IMR-90 (cell line): ENCODE results near the gene SIN3B. TPM values are rescaled to one million over a fixed set of nuclear protein-coding genes. Genes with fewer than 3 reads are reported as not detected.

ENCODE experiments used
- ATAC-seq: fragments of 200-7000 bp; cut with Tn5 transposase; 2 replicates; pipeline ENCODE4 v1.9.1; 2020; ENCODE audit warnings: low read depth, mild to moderate bottlenecking, moderate library complexity
- BruUV-seq: library from RNA; stranded (reverse); fragments of 400-500 nt; replicated peaks from 2 replicates; lab custom pipeline; 2021; lab: Mats Ljungman, UMichigan
- CTCF ChIA-PET: fragments of 300-600 bp; formaldehyde crosslinking; extraction: SDS; loops from one replicate; lab custom pipeline; 2021; ENCODE audit warnings: antibody characterized with exemption; lab: Yijun Ruan, JAX
- POLR2A ChIA-PET: fragments of 300-600 bp; sonication (Branson Sonifier 250); formaldehyde crosslinking; loops from one replicate; lab custom pipeline; 2022; ENCODE audit warnings: antibody characterized with exemption; ENCODE audit not compliant: unreplicated experiment; lab: Charles Lee
- DNase-seq: peaks from one replicate; pipeline ENCODE4 v3.0.0; 2013
- H2AFZ ChIP-seq: replicated peaks from 2 replicates; pipeline ENCODE3; 2013; ENCODE audit warnings: low read length, mild to moderate bottlenecking; ENCODE audit not compliant: poor library complexity
- H2AK5ac ChIP-seq: 2 replicates; pipeline ENCODE4 v1.6.1; 2013; ENCODE audit warnings: low read depth, low read length, inconsistent platforms
- H2AK9ac ChIP-seq: replicated peaks from 2 replicates; pipeline ENCODE3; 2013; ENCODE audit warnings: mild to moderate bottlenecking, low read depth, low read length, moderate library complexity; ENCODE audit not compliant: poor library complexity
- H2BK120ac ChIP-seq: 2 replicates; pipeline ENCODE4 v1.6.1; 2013; ENCODE audit warnings: low read depth, low read length, inconsistent platforms
- H2BK15ac ChIP-seq: 3 replicates; pipeline ENCODE4 v1.6.1; 2013; ENCODE audit warnings: low read depth, low read length, inconsistent platforms
- H2BK20ac ChIP-seq: 2 replicates; pipeline ENCODE4 v1.6.1; 2013; ENCODE audit warnings: low read depth, mild to moderate bottlenecking, inconsistent platforms, low read length, moderate library complexity
- H2BK5ac ChIP-seq: 2 replicates; pipeline ENCODE4 v1.6.1; 2013; ENCODE audit warnings: mild to moderate bottlenecking, low read depth, low read length, inconsistent platforms; ENCODE audit not compliant: poor library complexity, severe bottlenecking
- H3K14ac ChIP-seq: replicated peaks from 2 replicates; pipeline ENCODE4 v1.6.1; 2013; ENCODE audit warnings: low read depth, low read length, inconsistent platforms
- H3K18ac ChIP-seq: 2 replicates; pipeline ENCODE4 v1.6.1; 2013; ENCODE audit warnings: low read depth, low read length, control low read depth
- H3K23ac ChIP-seq: 2 replicates; pipeline ENCODE4 v1.6.1; 2013; ENCODE audit warnings: low read depth, low read length, inconsistent platforms
- H3K27ac ChIP-seq: 2 replicates; pipeline ENCODE4 v1.5.1; 2013; ENCODE audit warnings: mild to moderate bottlenecking, control low read depth, low read length; ENCODE audit not compliant: insufficient read depth
- H3K27me3 ChIP-seq: 2 replicates; pipeline ENCODE4 v1.6.1; 2013; ENCODE audit warnings: low read length; ENCODE audit not compliant: control insufficient read depth, insufficient read depth
- H3K36me3 ChIP-seq: 2 replicates; pipeline ENCODE4 v1.6.1; 2013; ENCODE audit warnings: low read length, mixed read lengths; ENCODE audit not compliant: control insufficient read depth, insufficient read depth
- H3K4ac ChIP-seq: 2 replicates; pipeline ENCODE4 v1.6.1; 2013; ENCODE audit warnings: low read depth, low read length, inconsistent platforms
- H3K4me1 ChIP-seq: 2 replicates; pipeline ENCODE4 v1.6.1; 2013; ENCODE audit warnings: low read length, mixed read lengths; ENCODE audit not compliant: control insufficient read depth, insufficient read depth
- H3K4me2 ChIP-seq: 2 replicates; pipeline ENCODE4 v1.6.1; 2013; ENCODE audit warnings: low read depth, mild to moderate bottlenecking, control low read depth, low read length, moderate library complexity
- H3K4me3 ChIP-seq: 2 replicates; pipeline ENCODE4 v1.5.1; 2013; ENCODE audit warnings: low read depth, mild to moderate bottlenecking, control low read depth, low read length, moderate library complexity; ENCODE audit not compliant: insufficient read depth
- H3K56ac ChIP-seq: 2 replicates; pipeline ENCODE4 v1.6.1; 2013; ENCODE audit warnings: low read length, inconsistent platforms; ENCODE audit not compliant: insufficient read depth; ENCODE audit errors: extremely low read depth
- H3K79me1 ChIP-seq, 2 experiments: 2 replicates each; pipeline ENCODE4 v1.6.1; 2013; ENCODE audit warnings: low read length in 2 of 2, inconsistent platforms in 1 of 2, low read depth in 1 of 2
- H3K9ac ChIP-seq: 2 replicates; pipeline ENCODE4 v1.6.1; 2013; ENCODE audit warnings: low read depth, low read length, control low read depth
- H3K9me1 ChIP-seq: 2 replicates; pipeline ENCODE4 v1.6.1; 2013; ENCODE audit warnings: low read length, inconsistent platforms; ENCODE audit not compliant: insufficient read depth
- H3K9me3 ChIP-seq: 2 replicates; pipeline ENCODE4 v1.6.1; 2013; ENCODE audit warnings: low read length; ENCODE audit not compliant: control insufficient read depth, insufficient read depth
- H4K20me1 ChIP-seq: 2 replicates; pipeline ENCODE4 v1.6.1; 2013; ENCODE audit warnings: low read length, inconsistent platforms; ENCODE audit not compliant: insufficient read depth
- H4K5ac ChIP-seq: 2 replicates; pipeline ENCODE4 v1.6.1; 2013; ENCODE audit warnings: mild to moderate bottlenecking, low read depth, low read length, control low read depth
- H4K8ac ChIP-seq, 2 experiments: 2 replicates each; pipeline ENCODE4 v1.6.1; 2013; ENCODE audit warnings: low read depth in 2 of 2, low read length in 2 of 2, control low read depth in 1 of 2, inconsistent platforms in 1 of 2
- H4K91ac ChIP-seq: 2 replicates; pipeline ENCODE4 v1.6.1; 2013; ENCODE audit warnings: low read depth, low read length, inconsistent platforms; ENCODE audit not compliant: insufficient read depth
- BHLHE40 ChIP-seq: fragments of 150-350 bp; IDR thresholded peaks from 2 replicates; pipeline ENCODE4 v1.6.1; 2016; ENCODE audit warnings: mild to moderate bottlenecking, low read depth, low read length
- CEBPB ChIP-seq: IDR thresholded peaks from 2 replicates; pipeline ENCODE4 v1.6.1; 2012; ENCODE audit warnings: low read depth, low read length, improper control_type of control experiment
- MAZ ChIP-seq: IDR thresholded peaks from 2 replicates; pipeline ENCODE4 v1.6.1; 2012; ENCODE audit warnings: low read depth, mild to moderate bottlenecking, low read length, improper control_type of control experiment, moderate library complexity, borderline replicate concordance
- POLR2A ChIP-seq: IDR thresholded peaks from 2 replicates; pipeline ENCODE4 v1.6.1; 2012; ENCODE audit warnings: mild to moderate bottlenecking, low read depth, low read length
- RAD21 ChIP-seq: IDR thresholded peaks from 2 replicates; pipeline ENCODE4 v1.6.1; 2012; ENCODE audit warnings: low read length, improper control_type of control experiment
- RFX5 ChIP-seq: IDR thresholded peaks from 2 replicates; pipeline ENCODE4 v1.8.0; 2012; ENCODE audit warnings: low read depth, mild to moderate bottlenecking, low read length, moderate library complexity
- SMC3 ChIP-seq: fragments of 150-350 bp; IDR thresholded peaks from 2 replicates; pipeline ENCODE4 v1.6.1; 2016; ENCODE audit warnings: low read depth, mild to moderate bottlenecking, antibody characterized with exemption, low read length, moderate library complexity
- WGBS, 2 experiments: methylation state at CpG; one replicate each; pipeline versions ENCODE4 v1.1.5 to v1.1.7; 2013; ENCODE audit warnings: missing lambda C conversion rate in 2 of 2; ENCODE audit not compliant: insufficient read length in 1 of 2; ENCODE audit errors: extremely low coverage in 2 of 2; 5-methylcytosine and 5-hydroxymethylcytosine counted together
- dilution Hi-C: fragments of 300-500 bp; cut with HindIII; formaldehyde crosslinking; loops from one replicate; pipeline ENCODE4 v1.14.3; 2018; ENCODE audit warnings: low sequenced_read_pairs; ENCODE audit not compliant: unreplicated experiment
- in situ Hi-C: fragments of 300-500 bp; cut with MboI; formaldehyde crosslinking; loops from 3 replicates; pipeline ENCODE4 v1.14.3; 2019; ENCODE audit warnings: low sequenced_read_pairs, inconsistent platforms, mixed read lengths
- intact Hi-C: fragments of 100-400 bp; cut with micrococcal nuclease; formaldehyde crosslinking; loops from 2 replicates; pipeline ENCODE4 v1.10.0; 2022
- polyA plus RNA-seq, 3 experiments: library from polyadenylated mRNA; depleted of rRNA; stranded (reverse); fragments of >200 nt; gene quantifications; 2 replicates each; pipeline ENCODE4 v1.2.3, GENCODE V29; 2012; ENCODE audit warnings: low replicate concordance in 1 of 3
- total RNA-seq: library from RNA; depleted of rRNA; stranded (reverse); fragments of >200 nt; gene quantifications from 2 replicates; pipeline ENCODE4 v1.2.3, GENCODE V29; 2012
- TF ChIP-seq, protein P1 (sequence below): fragments of 150-350 bp; IDR thresholded peaks from 2 replicates; pipeline ENCODE4 v1.6.1; 2016; ENCODE audit warnings: low read depth, mild to moderate bottlenecking, low read length, moderate library complexity, borderline replicate concordance

SIN3B gene
- total and polyA plus RNA-seq, 2 of the 4 experiments (the other 2 are of a cell fraction), result 7.9 to 40.0 TPM

DNA sequence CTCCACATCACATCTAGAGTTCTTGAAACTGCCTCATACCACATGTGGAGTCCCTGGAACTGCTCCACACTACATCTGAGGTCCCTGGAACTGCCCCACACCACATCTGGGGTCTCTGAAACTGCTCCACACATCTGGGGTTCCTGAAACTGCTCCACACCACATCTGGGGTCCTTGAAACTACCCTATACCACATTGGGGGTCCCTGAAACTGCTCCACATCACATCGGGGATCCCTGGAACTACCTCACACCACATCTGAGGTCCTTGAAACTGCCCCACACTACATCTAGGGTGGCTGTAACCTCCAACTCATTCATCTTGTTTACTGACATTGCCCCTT, 93.4 kb downstream of the SIN3B start:
- peaks cover 10% of the 10 kb centered on the region for H3K9me3 ChIP-seq
- no peaks in the 10 kb centered on the region for H3K9me1 ChIP-seq
- no peak overlapping the region for H4K91ac ChIP-seq
- H2AK5ac ChIP-seq, result no peak overlapping the region
- 80% methylated on average over 1 of the region's 1 CpG; no CpG with 5 or more reads in 1 of the 2 experiments for WGBS, 2 experiments
- H3K56ac ChIP-seq, result no peak overlapping the region
- BruUV-seq, result no TSS peak
- ATAC-seq (no peak), DNase-seq (no peak)
- dilution Hi-C loops (no loop called here), intact Hi-C loops (no loop called here), in situ Hi-C loops (no loop called here)
- H2BK15ac ChIP-seq, result no peak overlapping the region
- H3K27ac ChIP-seq, result no peak overlapping the region
- no peak overlapping the region for H3K14ac ChIP-seq
- H2BK20ac ChIP-seq, result no peak overlapping the region
- no peaks in the 10 kb centered on the region for H3K36me3 ChIP-seq
- H3K27me3 ChIP-seq, result no peaks in the 10 kb centered on the region
- no peak overlapping the region for H3K23ac ChIP-seq
- no peak overlapping the region for H3K4me3 ChIP-seq
- H3K4me2 ChIP-seq, result no peak overlapping the region
- TF ChIP-seq RFX5, result no peak
- TF ChIP-seq POLR2A, result no peak
- no peak for TF ChIP-seq RAD21
- TF ChIP-seq SMC3, result no peak
- TF ChIP-seq CEBPB, result no peak
- TF ChIP-seq, protein P1, sequence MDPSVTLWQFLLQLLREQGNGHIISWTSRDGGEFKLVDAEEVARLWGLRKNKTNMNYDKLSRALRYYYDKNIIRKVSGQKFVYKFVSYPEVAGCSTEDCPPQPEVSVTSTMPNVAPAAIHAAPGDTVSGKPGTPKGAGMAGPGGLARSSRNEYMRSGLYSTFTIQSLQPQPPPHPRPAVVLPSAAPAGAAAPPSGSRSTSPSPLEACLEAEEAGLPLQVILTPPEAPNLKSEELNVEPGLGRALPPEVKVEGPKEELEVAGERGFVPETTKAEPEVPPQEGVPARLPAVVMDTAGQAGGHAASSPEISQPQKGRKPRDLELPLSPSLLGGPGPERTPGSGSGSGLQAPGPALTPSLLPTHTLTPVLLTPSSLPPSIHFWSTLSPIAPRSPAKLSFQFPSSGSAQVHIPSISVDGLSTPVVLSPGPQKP, result no peak
- no peak for TF ChIP-seq MAZ
- no peak for TF ChIP-seq BHLHE40
- H2BK120ac ChIP-seq, result no peak overlapping the region
- no peak overlapping the region for H4K8ac ChIP-seq
- H3K18ac ChIP-seq, result no peak overlapping the region
- CTCF ChIA-PET, result no interaction called here
- no peak overlapping the region for H2BK5ac ChIP-seq
- no peak overlapping the region for H4K5ac ChIP-seq
- POLR2A ChIA-PET, result no interaction called here
- H3K79me1 ChIP-seq, result no peaks in the 10 kb centered on the region
- no peak overlapping the region for H3K9ac ChIP-seq
- no peaks in the 10 kb centered on the region for H4K20me1 ChIP-seq
- no peaks in the 10 kb centered on the region; the same call in 1 of the 2 replicates for H3K4me1 ChIP-seq
- no peak overlapping the region for H2AK9ac ChIP-seq
- no peak overlapping the region for H3K4ac ChIP-seq
- H2AFZ ChIP-seq, result no peak overlapping the region
